ENCODE measurements around the gene FOXRED2. TPM values are rescaled to one million over a fixed set of nuclear protein-coding genes. Genes with fewer than 3 reads are reported as not detected.

The FOXRED2 gene
- total RNA-seq, 1 experiment from 2014 or later, result 42.4 TPM

GRCh38 chr22:36442506-36443197 is 64.2 kb downstream of the FOXRED2 start:
- no peak overlapping the region for H2AFZ ChIP-seq
- CTCF ChIA-PET, result no interaction called here
- intact Hi-C loops (cut with micrococcal nuclease; ENCODE audit: unreplicated experiment), result no loop called here

DNA sequence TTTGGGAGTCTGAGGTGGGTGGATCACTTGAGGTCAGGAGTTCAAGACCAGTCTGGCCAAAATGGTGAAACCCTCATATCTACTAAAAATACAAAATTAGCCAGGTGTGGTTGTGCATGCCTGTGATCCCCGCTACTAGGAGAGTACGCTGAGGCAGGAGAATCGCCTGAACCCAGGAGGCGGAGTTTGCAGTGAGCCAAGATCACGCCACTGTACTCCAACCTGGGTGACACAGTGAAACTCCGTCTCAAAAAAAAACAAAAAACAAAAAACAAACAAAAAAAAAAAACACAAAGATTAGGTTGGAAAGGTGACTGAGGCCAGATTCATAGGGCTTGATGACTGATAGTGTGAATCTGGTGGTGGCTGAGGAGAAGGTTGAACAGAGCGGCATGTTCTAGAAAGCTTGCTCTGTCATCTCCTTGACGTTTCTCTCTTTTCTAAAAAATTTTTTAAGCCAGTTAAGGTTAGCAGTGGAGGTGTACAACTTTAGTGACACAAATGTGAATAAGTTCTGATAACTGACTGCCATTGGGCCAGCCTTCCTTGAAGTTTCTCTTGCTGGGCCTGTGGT is 66.3 kb downstream of the FOXRED2 start:
- Histone ChIP-seq H3K79me2 (ENCODE audit: low read depth) (no peaks in the 10 kb centered on the region), H3K27ac (no peak overlapping the region), H3K9me3 (ENCODE audit: insufficient read depth, low read depth) (no peaks in the 10 kb centered on the region), H3K4me1 (replicated peaks; ENCODE audit: insufficient read depth) (peaks cover 33% of the 10 kb centered on the region), H4K20me1 (ENCODE audit: insufficient read depth) (no peaks in the 10 kb centered on the region), H3K36me3 (ENCODE audit: low read depth) (no peaks in the 10 kb centered on the region), H3K4me2 (no peak overlapping the region), H3K27me3 (ENCODE audit: insufficient read depth, low read depth) (no peaks in the 10 kb centered on the region), H3K9me2 (ENCODE audit: insufficient read depth) (no peaks in the 10 kb centered on the region), H2AFZ (no peak overlapping the region), H3K4me3 (no peak overlapping the region), H3F3A (ENCODE audit: insufficient read depth, low read depth) (peaks cover 40% of the 10 kb centered on the region; the same call in 1 of the 2 replicates)
- CTCF ChIA-PET, result no interaction called here
- DNase-seq, result no peak
- no peak for TF ChIP-seq CTCF (conservative IDR thresholded peaks at IDR 0.05)
- no peak for TF ChIP-seq EZH2 (IDR thresholded peaks at IDR 0.05; ENCODE audit: low read depth)
- no TSS peak for BruUV-seq (replicated peaks)
- POLR2A ChIA-PET (ENCODE audit: unreplicated experiment), result no interaction called here
- intact Hi-C loops (cut with micrococcal nuclease; ENCODE audit: unreplicated experiment), result no loop called here

More at GRCh38 chr22:36442506-36443197, 64.2 kb downstream of the FOXRED2 start:
- Histone ChIP-seq H3K79me2 (ENCODE audit: low read depth) (no peaks in the 10 kb centered on the region), H3K27ac (no peak overlapping the region), H3F3A (ENCODE audit: insufficient read depth, low read depth) (peaks cover 29% of the 10 kb centered on the region; the same call in 1 of the 2 replicates), H3K4me1 (replicated peaks; ENCODE audit: insufficient read depth) (peaks cover 23% of the 10 kb centered on the region), H3K9me3 (ENCODE audit: insufficient read depth, low read depth) (no peaks in the 10 kb centered on the region), H4K20me1 (ENCODE audit: insufficient read depth) (no peaks in the 10 kb centered on the region), H3K4me2 (no peak overlapping the region), H3K36me3 (ENCODE audit: low read depth) (no peaks in the 10 kb centered on the region), H3K27me3 (ENCODE audit: insufficient read depth, low read depth) (no peaks in the 10 kb centered on the region), H3K4me3 (no peak overlapping the region), H3K9me2 (ENCODE audit: insufficient read depth) (no peaks in the 10 kb centered on the region)
- POLR2A ChIA-PET (ENCODE audit: unreplicated experiment), result no interaction called here
- DNase-seq, result no peak
- no TSS peak for BruUV-seq (replicated peaks)
- TF ChIP-seq EZH2 (IDR thresholded peaks at IDR 0.05; ENCODE audit: low read depth) (no peak), CTCF (conservative IDR thresholded peaks at IDR 0.05) (no peak)

DNA sequence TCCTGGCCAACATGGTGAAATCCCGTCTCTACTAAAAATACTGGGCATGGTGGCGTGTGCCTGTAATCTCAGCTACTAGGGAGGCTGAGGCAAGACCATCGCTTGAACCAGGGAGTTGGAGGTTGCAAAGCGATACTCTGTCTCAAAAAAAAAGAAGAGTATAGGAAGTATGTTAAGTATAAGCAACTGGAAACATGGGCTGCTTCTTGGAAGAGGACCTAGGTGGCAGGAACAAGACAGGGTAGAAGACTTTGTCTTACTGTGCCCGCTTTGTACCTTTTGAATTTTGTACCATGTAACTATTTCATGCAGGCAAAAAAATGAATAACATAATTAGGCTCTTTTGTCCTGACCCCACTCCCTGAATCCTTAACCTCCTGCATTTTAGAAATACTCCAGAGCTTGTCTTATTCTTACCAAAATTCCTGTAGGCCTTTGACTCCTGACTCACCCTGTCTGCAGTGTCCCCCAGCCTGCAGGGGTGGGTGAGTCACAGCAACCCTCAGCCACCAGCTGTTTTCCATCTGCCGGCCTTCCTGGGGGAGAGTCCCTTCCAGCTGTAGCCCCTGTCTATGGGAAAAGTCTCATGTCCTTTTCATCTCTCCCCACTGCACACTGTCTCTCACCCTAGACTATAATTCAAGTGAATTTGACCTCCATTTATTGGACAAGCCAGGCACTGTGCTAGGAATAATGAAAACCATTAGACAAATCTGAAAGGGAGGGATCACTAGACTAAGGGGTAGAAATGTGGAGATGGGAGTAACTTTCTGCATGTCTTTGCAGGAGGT is 67.2 kb downstream of the FOXRED2 start:
- no peak for TF ChIP-seq EZH2 (IDR thresholded peaks at IDR 0.05; ENCODE audit: low read depth)
- no peak for TF ChIP-seq CTCF (conservative IDR thresholded peaks at IDR 0.05)
- Histone ChIP-seq H3K79me2 (ENCODE audit: low read depth) (no peaks in the 10 kb centered on the region), H3K9me3 (ENCODE audit: insufficient read depth, low read depth) (no peaks in the 10 kb centered on the region), H2AFZ (no peak overlapping the region), H4K20me1 (ENCODE audit: insufficient read depth) (no peaks in the 10 kb centered on the region), H3K4me1 (replicated peaks; ENCODE audit: insufficient read depth) (peaks cover 42% of the 10 kb centered on the region), H3K4me2 (peak overlapping the region; percentile 23), H3K9me2 (ENCODE audit: insufficient read depth) (no peaks in the 10 kb centered on the region), H3K27me3 (ENCODE audit: insufficient read depth, low read depth) (no peaks in the 10 kb centered on the region), H3K27ac (peak overlapping the region; percentile 2), H3F3A (ENCODE audit: insufficient read depth, low read depth) (peaks cover 47% of the 10 kb centered on the region; the same call in 1 of the 2 replicates), H3K4me3 (no peak overlapping the region), H3K36me3 (ENCODE audit: low read depth) (no peaks in the 10 kb centered on the region)
- no TSS peak for BruUV-seq (replicated peaks)
- POLR2A ChIA-PET (ENCODE audit: unreplicated experiment), result interaction anchor here (0.6 to 1.0 kb wide), 4 partner anchors 12 to 100 kb away, joined by 3 to 11 read pairs (median 5); no protein-coding TSS in a partner anchor
- CTCF ChIA-PET, result no interaction called here
- peak; percentile 58 to 78 for DNase-seq
- intact Hi-C loops (cut with micrococcal nuclease; ENCODE audit: unreplicated experiment), result no loop called here

Other genes with a start within 250 kb of the FOXRED2 start
- 758 and 776 TPM in 2 replicates for gene MYH9, start 119.1 kb downstream of the FOXRED2 start, total RNA-seq (2021)
- 89.0 and 95.1 TPM in 2 replicates for gene TXN2, start 25.4 kb downstream of the FOXRED2 start, total RNA-seq (2021)
- gene EIF3D, start 22.1 kb upstream of the FOXRED2 start, total RNA-seq (2021), result 270 and 312 TPM in 2 replicates
- gene CACNG2, start 196.7 kb upstream of the FOXRED2 start, total RNA-seq (2021), result not detected in 2 replicates